GM12878 (cell line): ENCODE results near the gene STARD5. TPM values are rescaled to one million over a fixed set of nuclear protein-coding genes. Genes with fewer than 3 reads are reported as not detected.

Experiments
- ATAC-seq: fragments of 200-7000 bp; cut with Tn5 transposase; 3 replicates; pipeline ENCODE4 v1.9.1; 2020; ENCODE audit warnings: mild to moderate bottlenecking, moderate library complexity
- BruUV-seq: library from RNA; stranded (reverse); fragments of 400-500 nt; replicated peaks from 2 replicates; lab custom pipeline; 2021; lab: Mats Ljungman, UMichigan
- CTCF ChIA-PET: fragments of 300-600 bp; sonication (Branson Sonifier 250); formaldehyde crosslinking; extraction: SDS; loops from one replicate; lab custom pipeline; 2021; ENCODE audit warnings: inconsistent platforms; lab: Yijun Ruan, JAX
- POLR2A ChIA-PET: fragments of 350-600 bp; formaldehyde crosslinking; extraction: SDS; loops from one replicate; lab custom pipeline; 2021; ENCODE audit warnings: inconsistent platforms; lab: Charles Lee
- RAD21 ChIA-PET: fragments of 300-600 bp; sonication (Branson Sonifier 250); formaldehyde crosslinking; loops from one replicate; lab custom pipeline; 2023; ENCODE audit warnings: antibody characterized with exemption; ENCODE audit not compliant: unreplicated experiment; lab: Charles Lee
- SMC1A ChIA-PET: fragments of 300-600 bp; sonication (Branson Sonifier 250); formaldehyde crosslinking; loops from one replicate; lab custom pipeline; 2023; ENCODE audit not compliant: unreplicated experiment, uncharacterized antibody; lab: Charles Lee
- DNase-seq: peaks from one replicate; pipeline ENCODE4 v3.0.0-alpha.2; 2011; ENCODE audit warnings: low read depth, low spot score
- FAIRE-seq: peaks from 3 replicates; lab custom pipeline; 2011; peaks lifted over from hg19 to GRCh38; lab: Jason Lieb, UNC
- H2AFZ ChIP-seq: 2 replicates; pipeline ENCODE4 v1.6.0; 2011; ENCODE audit warnings: low read depth, low read length, control low read depth; ENCODE audit not compliant: control insufficient read depth
- H3K27ac ChIP-seq: 2 replicates; pipeline ENCODE4 v1.5.1; 2011; ENCODE audit warnings: control low read depth; ENCODE audit not compliant: control insufficient read depth, insufficient read depth
- H3K27me3 ChIP-seq, 2 experiments: replicated peaks in 1 of 2; 2 replicates each; pipeline versions ENCODE4 v1.6.0 to v1.6.1; 2011; ENCODE audit warnings: low read length in 1 of 2; ENCODE audit not compliant: control insufficient read depth in 2 of 2, insufficient read depth in 2 of 2
- H3K36me3 ChIP-seq, 2 experiments: 2 replicates each; pipeline ENCODE4 v1.5.1; 2011; ENCODE audit warnings: low read length in 1 of 2; ENCODE audit not compliant: control insufficient read depth in 2 of 2, insufficient read depth in 2 of 2
- H3K4me1 ChIP-seq: 2 replicates; pipeline ENCODE4 v1.6.1; 2011; ENCODE audit warnings: mild to moderate bottlenecking, low read length, moderate library complexity, mixed read lengths; ENCODE audit not compliant: control insufficient read depth, insufficient read depth
- H3K4me2 ChIP-seq: 2 replicates; pipeline ENCODE4 v1.6.0; 2011; ENCODE audit warnings: control low read depth; ENCODE audit not compliant: control insufficient read depth, insufficient read depth
- H3K4me3 ChIP-seq: fragments of 200-600 bp; sonication (generic); 2 replicates; pipeline ENCODE4 v1.5.1; 2016
- H3K79me2 ChIP-seq: 2 replicates; pipeline ENCODE4 v1.6.0; 2011; ENCODE audit warnings: low read length; ENCODE audit not compliant: control insufficient read depth, insufficient read depth
- H3K9ac ChIP-seq: 2 replicates; pipeline ENCODE4 v1.8.0; 2011; ENCODE audit warnings: low read length, control low read depth, mixed read lengths; ENCODE audit not compliant: control insufficient read depth, insufficient read depth
- H3K9me3 ChIP-seq: replicated peaks from 3 replicates; pipeline ENCODE4 v1.5.1; 2011; ENCODE audit warnings: mild to moderate bottlenecking, low read length; ENCODE audit not compliant: control insufficient read depth, insufficient read depth
- H4K20me1 ChIP-seq: 2 replicates; pipeline ENCODE4 v1.6.0; 2011; ENCODE audit not compliant: control insufficient read depth, insufficient read depth
- CHD4 ChIP-seq: fragments of 200-600 bp; sonication (generic); IDR thresholded peaks from 2 replicates; pipeline ENCODE4 v1.6.1; 2016; ENCODE audit warnings: mild to moderate bottlenecking
- FOS ChIP-seq: IDR thresholded peaks from 3 replicates; pipeline ENCODE4 v1.6.1; 2011; ENCODE audit warnings: borderline replicate concordance; ENCODE audit not compliant: insufficient read length; ENCODE audit errors: extremely low read depth
- JUNB ChIP-seq: IDR thresholded peaks from 2 replicates; pipeline ENCODE4 v1.6.1; 2016; ENCODE audit warnings: antibody characterized with exemption, mild to moderate bottlenecking
- SMARCA5 ChIP-seq: fragments of 450-650 bp; IDR thresholded peaks from 2 replicates; pipeline ENCODE4 v1.6.1; 2017; ENCODE audit warnings: mild to moderate bottlenecking
- SPI1 ChIP-seq: IDR thresholded peaks from 2 replicates; pipeline ENCODE4 v1.6.1; 2011; ENCODE audit warnings: low read depth, mild to moderate bottlenecking, low read length, moderate library complexity, borderline replicate concordance; ENCODE audit not compliant: insufficient read depth
- TAF1 ChIP-seq: IDR thresholded peaks from 2 replicates; pipeline ENCODE4 v1.6.1; 2011; ENCODE audit warnings: mild to moderate bottlenecking, low read depth, low read length, borderline replicate concordance
- WGBS: methylation state at CpG from one replicate; pipeline ENCODE4 v1.1.6; 2016; ENCODE audit warnings: low lambda C conversion rate; ENCODE audit not compliant: insufficient replicate concordance, insufficient coverage; ENCODE audit errors: missing lambda C conversion rate; 5-methylcytosine and 5-hydroxymethylcytosine counted together
- in situ Hi-C: fragments of 300-500 bp; cut with MboI; formaldehyde crosslinking; loops from 9 replicates; pipeline ENCODE4 v1.14.3; 2018; ENCODE audit warnings: mixed read lengths
- intact Hi-C: fragments of 100-400 bp; cut with micrococcal nuclease; formaldehyde crosslinking; loops from one replicate; pipeline ENCODE4 v1.14.2; 2022; ENCODE audit not compliant: unreplicated experiment
- polyA plus RNA-seq, 11 experiments: library from polyadenylated mRNA; depleted of rRNA in 4 of 11; unstranded in 6 of 11; stranded (reverse) in 5 of 11; fragments of >200 nt; fragmentation: Nextera tagmentation in 4 of 11; fragmentation: Illumina TruSeq in 1 of 11; extraction: Ambion mirVana in 4 of 11; extraction: Trizol in 1 of 11; gene quantifications; 1 replicate in 1 of 11; 2 replicates in 10 of 11; pipeline versions ENCODE4 v1.2.1 to v1.2.3, GENCODE V29; 2011 to 2016; ENCODE audit warnings: inconsistent platforms in 2 of 11, missing spikeins in 2 of 11, low read depth in 1 of 11
- total RNA-seq, 4 experiments: library from RNA; depleted of rRNA in 3 of 4; stranded (reverse); fragments of >200 nt in 3 of 4; fragmentation: Illumina TruSeq in 1 of 4; extraction: Trizol in 1 of 4; gene quantifications; 2 replicates each; pipeline versions ENCODE4 v1.2.1 to v1.2.3, GENCODE V29; 2013 to 2021
- TF ChIP-seq, protein P1 (sequence below): IDR thresholded peaks from 2 replicates; pipeline ENCODE4 v1.6.1; 2011; ENCODE audit warnings: borderline replicate concordance, low read depth, mild to moderate bottlenecking, moderate library complexity, mixed read lengths, low read length; ENCODE audit not compliant: insufficient read depth; ENCODE audit errors: extremely low read length

Gene STARD5
- total and polyA plus RNA-seq, 10 of the 15 experiments (the other 5 are each of a cell fraction or from before 2014, with no cell fraction given), result 2.3 to 9.4 (median 4.7) TPM

DNA sequence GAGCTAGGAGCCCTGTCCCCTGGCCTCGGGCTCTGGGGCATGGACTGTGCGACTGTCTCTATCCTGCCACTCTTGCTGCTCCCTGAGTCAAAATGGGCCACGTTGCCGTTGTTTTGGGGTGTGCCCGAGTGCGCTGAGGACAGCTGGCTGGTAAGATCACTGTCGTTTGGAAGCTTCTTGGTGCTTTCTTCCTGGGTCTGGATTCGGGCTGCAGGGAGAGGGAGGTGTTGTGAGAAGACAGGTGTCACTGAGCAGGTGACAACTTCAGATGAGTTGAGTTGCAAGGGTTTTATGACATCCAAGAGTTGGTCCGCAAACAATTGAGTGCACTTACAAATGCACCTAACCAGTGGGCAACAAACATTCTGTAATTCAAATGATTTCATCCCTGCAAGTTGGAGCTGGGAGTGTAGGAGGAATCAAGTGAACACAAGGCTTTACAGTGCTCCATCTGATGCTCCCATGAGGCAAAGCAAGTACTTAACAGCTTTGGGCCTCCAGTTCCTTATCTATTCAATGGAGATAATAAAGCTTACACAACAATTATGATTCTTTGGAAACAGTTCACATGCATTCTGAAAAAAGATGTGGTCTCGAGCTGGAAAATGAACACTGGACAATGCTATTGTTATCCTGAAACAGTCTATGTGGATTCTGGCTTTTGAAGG is 11.0 kb upstream of the STARD5 start (continued):
- TF ChIP-seq JUNB, result no peak
- no peak for TF ChIP-seq SPI1
- TF ChIP-seq, protein P1, sequence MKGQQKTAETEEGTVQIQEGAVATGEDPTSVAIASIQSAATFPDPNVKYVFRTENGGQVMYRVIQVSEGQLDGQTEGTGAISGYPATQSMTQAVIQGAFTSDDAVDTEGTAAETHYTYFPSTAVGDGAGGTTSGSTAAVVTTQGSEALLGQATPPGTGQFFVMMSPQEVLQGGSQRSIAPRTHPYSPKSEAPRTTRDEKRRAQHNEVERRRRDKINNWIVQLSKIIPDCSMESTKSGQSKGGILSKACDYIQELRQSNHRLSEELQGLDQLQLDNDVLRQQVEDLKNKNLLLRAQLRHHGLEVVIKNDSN, result no peak
- no peak for TF ChIP-seq SMARCA5
- no peak for TF ChIP-seq FOS

DNA sequence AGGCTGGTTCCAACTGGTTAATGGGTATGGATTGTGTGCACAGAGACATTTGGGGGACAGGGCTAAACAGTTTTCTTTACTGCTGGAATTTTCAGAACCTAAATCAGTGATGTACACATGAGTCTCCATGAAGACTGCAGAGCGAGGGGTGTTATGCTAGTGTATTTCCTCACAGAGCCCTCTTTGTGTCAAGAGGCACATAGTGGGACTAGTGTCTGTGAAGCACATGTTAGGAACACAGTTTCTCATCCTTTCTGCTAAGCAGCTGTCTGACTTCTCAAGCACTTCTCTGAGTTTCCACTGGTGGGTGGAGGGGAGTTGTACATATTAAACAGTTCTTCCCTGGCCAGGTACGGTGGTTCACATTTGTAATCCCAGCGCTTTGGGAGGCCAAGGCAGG is 9.4 kb upstream of the STARD5 start:
- ChIA-PET CTCF (interaction anchor here (0.9 to 11.3 kb wide), 5 partner anchors 31 to 66 kb away, joined by 3 to 242 read pairs (median 12); no protein-coding TSS in a partner anchor), POLR2A (no interaction called here), RAD21 (interaction anchor here (0.6 to 9.2 kb wide), 5 partner anchors 22 to 360 kb away, joined by 3 to 137 read pairs (median 4); no protein-coding TSS in a partner anchor), SMC1A (interaction anchor here (5.7 kb wide), 1 partner anchor 59 kb away, joined by 122 read pairs; no protein-coding TSS in a partner anchor)
- ATAC-seq (no peak), DNase-seq (no peak), FAIRE-seq (no peak)
- Histone ChIP-seq H3K27ac (no peak overlapping the region), H3K79me2 (no peaks in the 10 kb centered on the region), H3K4me3 (no peak overlapping the region), H3K36me3 (no peaks in the 10 kb centered on the region), H3K9me3 (no peaks in the 10 kb centered on the region), H2AFZ (no peak overlapping the region), H4K20me1 (no peaks in the 10 kb centered on the region), H3K27me3 (no peaks in the 10 kb centered on the region), H3K4me1 (no peaks in the 10 kb centered on the region; the same call in 1 of the 2 replicates), H3K9ac (no peak overlapping the region), H3K4me2 (no peak overlapping the region)
- no peak for TF ChIP-seq TAF1
- no peak for TF ChIP-seq CHD4
- no TSS peak for BruUV-seq
- intact Hi-C loops, result no loop called here
- 79% methylated on average over 3 of the region's 3 CpGs for WGBS
- in situ Hi-C loops, result no loop called here
